ENCODE results near the gene PAPOLG. TPM values are rescaled to one million over a fixed set of nuclear protein-coding genes. Genes with fewer than 3 reads are reported as not detected.

Gene PAPOLG
- total RNA-seq, 1 donor from 2014 or later: 14.8 TPM

DNA sequence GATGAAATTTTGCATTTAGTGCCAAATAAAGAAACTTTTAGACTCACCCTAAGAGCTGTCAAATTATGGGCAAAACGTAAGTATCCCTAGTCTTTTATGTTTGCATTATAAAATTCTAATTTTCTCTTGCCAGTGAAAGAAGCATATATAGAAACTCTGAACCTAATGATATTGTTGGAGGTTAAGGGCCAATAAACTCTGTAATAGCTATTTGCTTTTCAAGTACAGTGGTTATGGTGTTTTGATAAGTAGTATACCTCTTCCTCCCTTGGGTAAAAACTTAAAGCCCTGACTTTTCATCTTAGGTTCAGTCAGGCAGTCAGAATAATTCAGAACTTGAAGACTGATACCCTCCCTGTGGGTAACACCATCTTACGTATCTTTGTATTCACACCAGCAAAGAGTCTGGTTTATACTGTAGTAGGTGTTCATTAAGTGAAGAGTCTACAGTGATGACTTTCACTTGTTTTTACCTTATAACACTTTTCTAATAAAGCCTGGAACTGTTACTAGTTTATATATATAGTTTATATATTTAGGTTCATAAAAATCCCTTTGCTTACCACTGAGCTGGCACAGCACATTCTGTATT is 19.1 kb downstream of the PAPOLG start:
- H3K4me1 ChIP-seq (ENCODE audit: insufficient read depth, low read length): no peaks in the 10 kb centered on the region
- Mint-ChIP-seq H3K4me1 (ENCODE audit: low read depth, unreplicated experiment) (no peaks in the 10 kb centered on the region), H3K27me3 (ENCODE audit: low read depth, unreplicated experiment) (no peaks in the 10 kb centered on the region), H3K27ac (ENCODE audit: unreplicated experiment) (no peak overlapping the region), H3K36me3 (ENCODE audit: low read depth, unreplicated experiment) (peaks cover 6% of the 10 kb centered on the region), H3K4me3 (ENCODE audit: unreplicated experiment) (no peak overlapping the region), H3K9me3 (ENCODE audit: unreplicated experiment) (no peaks in the 10 kb centered on the region)
- TF ChIP-seq CTCF (IDR thresholded peaks at IDR 0.05; ENCODE audit: insufficient read depth, low read depth, low read length): no peak
- TF ChIP-seq EZH2 (IDR thresholded peaks at IDR 0.05; ENCODE audit: insufficient read depth, low read length): no peak
- no peaks in the 10 kb centered on the region for H3K27me3 ChIP-seq (ENCODE audit: insufficient read depth, low read length)
- no peak overlapping the region for H3K27ac ChIP-seq (ENCODE audit: low read depth, low read length)
- peaks cover 52% of the 10 kb centered on the region for H3K36me3 ChIP-seq (ENCODE audit: insufficient read depth, low read length)
- no peak overlapping the region for H3K9ac ChIP-seq (ENCODE audit: low read length)
- no peak overlapping the region for H3K4me3 ChIP-seq (ENCODE audit: insufficient read depth, low read depth, low read length)
- no peak overlapping the region for H2AFZ ChIP-seq (ENCODE audit: low read depth, low read length)
- no peak overlapping the region for H3K4me2 ChIP-seq (ENCODE audit: low read length)
- no peaks in the 10 kb centered on the region for H3K9me3 ChIP-seq (ENCODE audit: insufficient read depth, low read depth, low read length)
- FAIRE-seq: no peak
- no peaks in the 10 kb centered on the region for H3K79me2 ChIP-seq (ENCODE audit: insufficient read depth, low read length)
- H4K20me1 ChIP-seq (ENCODE audit: insufficient read depth, low read length): peaks cover 3% of the 10 kb centered on the region
- DNase-seq (ENCODE audit: low read depth): no peak

DNA sequence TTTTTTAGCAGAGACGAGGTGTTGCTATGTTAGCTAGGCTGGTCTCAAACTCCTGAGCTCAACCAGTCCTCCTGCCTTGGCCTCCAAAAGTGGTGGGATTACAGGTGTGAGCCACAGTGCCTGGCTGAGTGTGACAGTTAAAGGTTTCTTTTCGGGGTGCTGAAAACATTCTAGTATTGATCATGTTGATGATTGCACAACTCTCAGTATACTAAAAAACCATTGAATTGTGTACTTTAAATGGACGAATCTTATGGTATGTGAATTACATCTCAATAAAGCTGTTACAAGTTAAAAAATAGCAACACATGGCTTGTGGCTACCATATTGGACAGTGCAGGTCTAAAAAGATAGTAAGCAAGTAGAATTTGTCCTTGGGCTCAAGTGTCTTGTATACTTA is 22.3 kb downstream of the PAPOLG start:
- no peaks in the 10 kb centered on the region for H3K4me1 ChIP-seq (ENCODE audit: insufficient read depth, low read length)
- no peak overlapping the region for H3K4me2 ChIP-seq (ENCODE audit: low read length)
- H3K27me3 ChIP-seq (ENCODE audit: insufficient read depth, low read length): no peaks in the 10 kb centered on the region
- H3K9ac ChIP-seq (ENCODE audit: low read length): no peak overlapping the region
- FAIRE-seq (no peak), DNase-seq (ENCODE audit: low read depth) (no peak)
- Mint-ChIP-seq H3K4me3 (ENCODE audit: unreplicated experiment) (no peak overlapping the region), H3K4me1 (ENCODE audit: low read depth, unreplicated experiment) (no peaks in the 10 kb centered on the region), H3K36me3 (ENCODE audit: low read depth, unreplicated experiment) (peaks cover 2% of the 10 kb centered on the region), H3K27ac (ENCODE audit: unreplicated experiment) (no peak overlapping the region), H3K27me3 (ENCODE audit: low read depth, unreplicated experiment) (no peaks in the 10 kb centered on the region), H3K9me3 (ENCODE audit: unreplicated experiment) (no peaks in the 10 kb centered on the region)
- H3K9me3 ChIP-seq (ENCODE audit: insufficient read depth, low read depth, low read length): no peaks in the 10 kb centered on the region
- no peak overlapping the region for H3K4me3 ChIP-seq (ENCODE audit: insufficient read depth, low read depth, low read length)
- no peak for TF ChIP-seq CTCF (IDR thresholded peaks at IDR 0.05; ENCODE audit: insufficient read depth, low read depth, low read length)
- no peak for TF ChIP-seq EZH2 (IDR thresholded peaks at IDR 0.05; ENCODE audit: insufficient read depth, low read length)
- no peaks in the 10 kb centered on the region for H3K79me2 ChIP-seq (ENCODE audit: insufficient read depth, low read length)
- H2AFZ ChIP-seq (ENCODE audit: low read depth, low read length): no peak overlapping the region
- H3K27ac ChIP-seq (ENCODE audit: low read depth, low read length): no peak overlapping the region
- H4K20me1 ChIP-seq (ENCODE audit: insufficient read depth, low read length): peaks cover 3% of the 10 kb centered on the region
- H3K36me3 ChIP-seq (ENCODE audit: insufficient read depth, low read length): peaks cover 43% of the 10 kb centered on the region

- peaks cover 6% of the 10 kb centered on the region for H3K36me3 Mint-ChIP-seq (ENCODE audit: low read depth, unreplicated experiment)
Measured at GRCh38 chr2:60779426-60779825, 23.4 kb downstream of the PAPOLG start.

More at GRCh38 chr2:60779426-60779825, 23.4 kb downstream of the PAPOLG start:
- peaks cover 47% of the 10 kb centered on the region for H3K36me3 ChIP-seq (ENCODE audit: insufficient read depth, low read length)
- no peaks in the 10 kb centered on the region for H3K4me1 Mint-ChIP-seq (ENCODE audit: low read depth, unreplicated experiment)
- H3K4me3 ChIP-seq (ENCODE audit: insufficient read depth, low read depth, low read length): no peak overlapping the region
- FAIRE-seq (no peak), DNase-seq (ENCODE audit: low read depth) (no peak)
- H3K79me2 ChIP-seq (ENCODE audit: insufficient read depth, low read length): no peaks in the 10 kb centered on the region
- H3K27me3 Mint-ChIP-seq (ENCODE audit: low read depth, unreplicated experiment): no peaks in the 10 kb centered on the region
- H3K27ac Mint-ChIP-seq (ENCODE audit: unreplicated experiment): no peak overlapping the region
- peaks cover 3% of the 10 kb centered on the region for H4K20me1 ChIP-seq (ENCODE audit: insufficient read depth, low read length)
- H3K9ac ChIP-seq (ENCODE audit: low read length): no peak overlapping the region
- TF ChIP-seq EZH2 (IDR thresholded peaks at IDR 0.05; ENCODE audit: insufficient read depth, low read length): no peak
- TF ChIP-seq CTCF (IDR thresholded peaks at IDR 0.05; ENCODE audit: insufficient read depth, low read depth, low read length): no peak
- no peaks in the 10 kb centered on the region for H3K27me3 ChIP-seq (ENCODE audit: insufficient read depth, low read length)
- no peak overlapping the region for H3K27ac ChIP-seq (ENCODE audit: low read depth, low read length)
- H3K4me3 Mint-ChIP-seq (ENCODE audit: unreplicated experiment): no peak overlapping the region
- no peaks in the 10 kb centered on the region for H3K9me3 ChIP-seq (ENCODE audit: insufficient read depth, low read depth, low read length)
- H2AFZ ChIP-seq (ENCODE audit: low read depth, low read length): no peak overlapping the region
- no peaks in the 10 kb centered on the region for H3K4me1 ChIP-seq (ENCODE audit: insufficient read depth, low read length)
- no peaks in the 10 kb centered on the region for H3K9me3 Mint-ChIP-seq (ENCODE audit: unreplicated experiment)
- H3K4me2 ChIP-seq (ENCODE audit: low read length): no peak overlapping the region

Measured in astrocyte (in vitro differentiated cells and primary cell).